Esophagus muscularis mucosa (tissue), 4 donors: ENCODE measurements around the gene TFE3. TPM values are rescaled to one million over a fixed set of nuclear protein-coding genes. Genes with fewer than 3 reads are reported as not detected.
"Not testable (repeated sequence)": the region's sequence is repeated elsewhere in the genome, so short reads cannot be mapped to it uniquely, and the experiment has no call there.

Experiments
- DNase-seq: peaks from one replicate; pipeline ENCODE4 v3.0.0-alpha.2; 2017; ENCODE audit errors: extremely low spot score
- H3K27ac ChIP-seq, 4 donors: fragments of 200-600 bp; sonication (generic); replicated peaks in 1 of 4; 1 replicate in 3 of 4; 2 replicates in 1 of 4; pipeline ENCODE4 v1.5.1; 2016 to 2019; ENCODE audit warnings: mild to moderate bottlenecking in 1 of 4
- H3K27me3 ChIP-seq, 4 donors: fragments of 200-600 bp; sonication (generic); one replicate each; pipeline versions ENCODE4 v1.5.1 to v1.6.0; 2016 to 2019
- H3K36me3 ChIP-seq, 4 donors: fragments of 200-600 bp; sonication (generic); one replicate each; pipeline ENCODE4 v1.5.1; 2016 to 2019
- H3K4me1 ChIP-seq, 4 donors: fragments of 200-600 bp; sonication (generic); one replicate each; pipeline ENCODE4 v1.5.1; 2016 to 2019
- H3K4me3 ChIP-seq, 4 donors: fragments of 200-600 bp; sonication (generic); 1 replicate in 2 of 4; 2 replicates in 2 of 4; pipeline ENCODE4 v1.5.1; 2016 to 2019; ENCODE audit warnings: mild to moderate bottlenecking in 4 of 4, moderate library complexity in 1 of 4
- H3K9me3 ChIP-seq, 4 donors: fragments of 200-600 bp; sonication (generic); 1 replicate in 3 of 4; 2 replicates in 1 of 4; pipeline ENCODE4 v1.5.1; 2016 to 2019
- CTCF ChIP-seq, 3 experiments: fragments of 200-600 bp in 2 of 3; fragments of 450-650 bp in 1 of 3; sonication (generic) in 2 of 3; IDR thresholded peaks; one replicate each; pipeline ENCODE4 v1.5.1; 2017 to 2019; ENCODE audit warnings: antibody characterized with exemption in 3 of 3, mild to moderate bottlenecking in 2 of 3, moderate library complexity in 1 of 3
- EP300 ChIP-seq: sonication (generic); formaldehyde crosslinking; IDR thresholded peaks from one replicate; pipeline ENCODE4 v1.6.1; 2017; ENCODE audit warnings: antibody characterized with exemption
- POLR2A ChIP-seq: fragments of 450-650 bp; IDR thresholded peaks from one replicate; pipeline ENCODE4 v1.6.1; 2017; ENCODE audit warnings: antibody characterized with exemption, moderate library complexity, mild to moderate bottlenecking, low read depth
- POLR2AphosphoS5 ChIP-seq, 2 donors: sonication (generic); formaldehyde crosslinking; IDR thresholded peaks; one replicate each; pipeline ENCODE4 v1.6.1; 2017; ENCODE audit warnings: antibody characterized with exemption in 2 of 2
- WGBS: methylation state at CpG from one replicate; pipeline ENCODE4 v1.1.5; 2018; 5-methylcytosine and 5-hydroxymethylcytosine counted together
- intact Hi-C: fragments of 100-400 bp; cut with DNase I; formaldehyde crosslinking; loops from one replicate; pipeline ENCODE4 v1.15.1; 2023
- small RNA-seq, 3 donors: library from RNA; depleted of rRNA; stranded (forward); fragments of <200 nt; gene quantifications; one replicate each; pipeline ENCODE3, GENCODE V24; 2016
- total RNA-seq, 4 donors: library from RNA; depleted of rRNA; stranded (reverse); fragments of >200 nt; gene quantifications; one replicate each; pipeline versions ENCODE4 v1.1.0 to v1.2.1, GENCODE V29; 2016

The TFE3 gene
- total RNA-seq, 4 donors from 2014 or later, result 99.9 to 181 (median 150) TPM

- intact Hi-C loops, result no loop called here
- Histone ChIP-seq H3K27ac (no peak overlapping the region), H3K4me3 (no peak overlapping the region), H3K27me3 (no peaks in the 10 kb centered on the region), H3K9me3 (no peaks in the 10 kb centered on the region), H3K36me3 (peaks cover 4 to 86% (median 63%) of the 10 kb centered on the region in 4 donors), H3K4me1 (no peaks in the 10 kb centered on the region)
- 80% methylated on average over 9 of the region's 10 CpGs for WGBS
- DNase-seq, result no peak
- TF ChIP-seq EP300, result no peak
- no peak for TF ChIP-seq POLR2AphosphoS5 (IDR thresholded peaks at IDR 0.05)
- TF ChIP-seq CTCF (IDR thresholded peaks at IDR 0.05), result no peak
- TF ChIP-seq POLR2A, result no peak
Measured at GRCh38 chrX:48981178-48981577, 62.0 kb downstream of the TFE3 start.

- H3K4me1 ChIP-seq, H3K9me3 ChIP-seq, intact Hi-C loops, H3K27ac ChIP-seq, H3K4me3 ChIP-seq, H3K27me3 ChIP-seq, DNase-seq: not testable (repeated sequence)
- H3K36me3 ChIP-seq, result peaks cover 4 to 91% (median 67%) of the 10 kb centered on the region in 4 donors
- WGBS, result 79% methylated on average over 10 of the region's 10 CpGs
Measured at GRCh38 chrX:48980341-48980740, 62.8 kb downstream of the TFE3 start.

Small RNA genes within 50 kb of the gene (small RNA-seq; reads per million reads assigned to genes)
- gene RNU4-52P, result 0 reads per million in 3 donors

Other genes with a start within 250 kb of the TFE3 start
- 10 to 100 TPM; 26.8 to 64.0 (median 47.7) TPM for gene HDAC6, start 241.3 kb downstream of the TFE3 start, total RNA-seq
- not detected for gene ERAS, start 216.8 kb downstream of the TFE3 start, total RNA-seq
- gene PCSK1N, start 207.7 kb downstream of the TFE3 start, total RNA-seq, result 10 to 100 TPM in 1 of 4 donors, 1 to 10 TPM in 3; 2.9 to 15.2 (median 7.7) TPM
- gene TIMM17B, start 145.6 kb downstream of the TFE3 start, total RNA-seq, result 10 to 100 TPM; 36.1 to 59.6 (median 51.1) TPM
- 10 to 100 TPM; 53.6 to 81.3 (median 72.0) TPM for gene PQBP1, start 145.4 kb downstream of the TFE3 start, total RNA-seq
- gene SLC35A2, start 131.7 kb downstream of the TFE3 start, total RNA-seq, result 10 to 100 TPM in 2 of 4 donors, 1 to 10 TPM in 2; 7.3 to 13.4 (median 10.0) TPM
- gene PIM2, start 124.3 kb downstream of the TFE3 start, total RNA-seq, result 10 to 100 TPM in 1 of 4 donors, 1 to 10 TPM in 3; 3.3 to 11.4 (median 7.3) TPM
- gene OTUD5, start 85.8 kb downstream of the TFE3 start, total RNA-seq, result 10 to 100 TPM; 39.9 to 53.9 (median 48.5) TPM
- gene KCND1, start 71.5 kb downstream of the TFE3 start, total RNA-seq, result 1 to 10 TPM in 3 of 4 donors, under 1 TPM in 1; 0.83 to 1.9 (median 1.1) TPM
- 10 to 100 TPM; 24.7 to 36.4 (median 33.7) TPM for gene GRIPAP1, start 41.1 kb downstream of the TFE3 start, total RNA-seq
- gene CCDC120, start 15.6 kb upstream of the TFE3 start, total RNA-seq, result 1 to 10 TPM; 1.2 to 5.1 (median 2.9) TPM
- 10 to 100 TPM; 15.9 to 26.6 (median 23.8) TPM for gene PRAF2, start 30.6 kb upstream of the TFE3 start, total RNA-seq
- 10 to 100 TPM; 68.1 to 77.9 (median 72.7) TPM for gene WDR45, start 36.5 kb upstream of the TFE3 start, total RNA-seq
- gene GPKOW, start 80.4 kb upstream of the TFE3 start, total RNA-seq, result 10 to 100 TPM; 27.8 to 43.8 (median 32.4) TPM
- 1 to 10 TPM; 1.5 to 4.2 (median 3.6) TPM for gene MAGIX, start 119.4 kb upstream of the TFE3 start, total RNA-seq
- 100 to 1,000 TPM in 1 of 4 donors, 10 to 100 TPM in 3; 55.3 to 101 (median 76.3) TPM for gene PLP2, start 128.5 kb upstream of the TFE3 start, total RNA-seq
- 10 to 100 TPM in 3 of 4 donors, 1 to 10 TPM in 1; 7.6 to 16.2 (median 12.3) TPM for gene PRICKLE3, start 143.0 kb upstream of the TFE3 start, total RNA-seq
- gene SYP, start 156.8 kb upstream of the TFE3 start, total RNA-seq, result 10 to 100 TPM in 1 of 4 donors, 1 to 10 TPM in 3; 4.5 to 12.0 (median 6.1) TPM
- gene CACNA1F, start 190.0 kb upstream of the TFE3 start, total RNA-seq, result under 1 TPM; under 0.01 to 0.42 (median 0.06) TPM
- 10 to 100 TPM; 12.9 to 18.5 (median 16.2) TPM for gene CCDC22, start 192.1 kb upstream of the TFE3 start, total RNA-seq
- gene FOXP3, start 221.4 kb upstream of the TFE3 start, total RNA-seq, result not detected
- 10 to 100 TPM; 13.8 to 27.0 (median 16.4) TPM for gene PPP1R3F, start 226.4 kb upstream of the TFE3 start, total RNA-seq